ENCODE data around the gene HCRTR1. TPM values are rescaled to one million over a fixed set of nuclear protein-coding genes. Genes with fewer than 3 reads are reported as not detected.

HCRTR1 gene
- total and polyA plus RNA-seq, 2 donors (not counting 1 experiment from before 2014, with no cell fraction given): 0.22 TPM; not detected in 1

DNA sequence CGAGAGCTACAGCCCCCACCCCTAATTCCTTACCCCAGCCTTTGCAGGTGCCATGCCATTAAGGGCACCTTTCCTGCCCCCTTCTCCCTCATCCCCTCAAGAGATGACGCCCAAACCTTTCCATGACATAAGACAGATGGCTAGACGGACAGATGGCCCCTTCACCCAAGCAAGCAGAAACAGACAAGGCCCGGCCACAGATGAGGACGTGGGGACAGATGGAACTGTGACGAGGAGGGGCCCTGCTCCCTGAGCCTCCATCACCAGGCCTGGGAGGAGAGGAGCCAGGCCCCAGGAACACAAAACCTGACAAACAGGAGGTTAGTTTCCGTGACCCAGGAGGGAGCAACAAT is 51.9 kb downstream of the HCRTR1 start:
- POLR2A ChIA-PET: no interaction called here

More for the DNA sequence above, 51.9 kb downstream of the HCRTR1 start:
- TF ChIP-seq EZH2 (IDR thresholded peaks at IDR 0.05; ENCODE audit: borderline replicate concordance, insufficient read depth, low read depth, low read length, poor library complexity, severe bottlenecking): no peak
- no peak for TF ChIP-seq CTCF (IDR thresholded peaks at IDR 0.05)
- Mint-ChIP-seq H3K4me1 (peaks cover 10% of the 10 kb centered on the region), H3K4me3 (no peak overlapping the region), H3K27ac (no peak overlapping the region), H3K9me3 (ENCODE audit: insufficient read depth) (no peaks in the 10 kb centered on the region), H3K27me3 (peaks cover 30% of the 10 kb centered on the region)
- WGBS (ENCODE audit: insufficient coverage): 68% methylated on average over 6 of the region's 7 CpGs
- Histone ChIP-seq H3K27me3 (replicated peaks in 1 of 4; ENCODE audit: control extremely low read depth in 1 of 4, control insufficient read depth in 3 of 4, insufficient read depth in 4 of 4, low read length in 3 of 4) (peaks cover 0 to 25% (median 9%) of the 10 kb centered on the region in 4 experiments), H3K4me3 (ENCODE audit: control extremely low read depth in 1 of 5, extremely low read depth in 1 of 5, insufficient read depth in 1 of 5, low read depth in 2 of 5, low read length in 4 of 5) (no peak overlapping the region), H3K27ac (ENCODE audit: low read length in 2 of 2) (no peak overlapping the region), H3K4me2 (replicated peaks; ENCODE audit: low read depth, low read length, poor library complexity, severe bottlenecking) (no peak overlapping the region), H3K9ac (ENCODE audit: low read length) (no peak overlapping the region), H3K79me2 (ENCODE audit: control insufficient read depth, insufficient read depth, low read length) (no peaks in the 10 kb centered on the region), H3K9me3 (ENCODE audit: control extremely low read depth in 1 of 3, control insufficient read depth in 2 of 3, insufficient read depth in 1 of 3, low read length in 2 of 3) (no peaks in the 10 kb centered on the region), H4K20me1 (ENCODE audit: control insufficient read depth, insufficient read depth, low read length, poor library complexity, severe bottlenecking) (no peaks in the 10 kb centered on the region), H3K4me1 (ENCODE audit: control insufficient read depth in 2 of 2, insufficient read depth in 2 of 2, low read length in 2 of 2) (peaks cover 10 to 12% of the 10 kb centered on the region in 2 donors), H2AFZ (ENCODE audit: insufficient read depth, low read depth, low read length, poor library complexity, severe bottlenecking) (no peak overlapping the region), H3K36me3 (replicated peaks in 1 of 2; ENCODE audit: control extremely low read depth in 1 of 2, control insufficient read depth in 1 of 2, extremely low read depth in 1 of 2, insufficient read depth in 2 of 2, low read length in 1 of 2) (no peaks in the 10 kb centered on the region)
- intact Hi-C loops (cut with micrococcal nuclease): no loop called here
- CTCF ChIA-PET: no interaction called here
- no peak for DNase-seq
- ATAC-seq (ENCODE audit: low read depth): no peak

All from B cell (primary cell).